Endodermal cell (in vitro differentiated cells): ENCODE data around the gene EARS2. TPM values are rescaled to one million over a fixed set of nuclear protein-coding genes. Genes with fewer than 3 reads are reported as not detected.

Experiments
- DNase-seq: peaks from one replicate; pipeline ENCODE4 v3.0.0-alpha.2; 2017
- H3K27ac ChIP-seq: 2 replicates; pipeline ENCODE4 v1.5.1; 2013; ENCODE audit warnings: mild to moderate bottlenecking, low read depth, low read length, moderate library complexity
- H3K27me3 ChIP-seq: 2 replicates; pipeline ENCODE4 v1.6.1; 2013; ENCODE audit warnings: mild to moderate bottlenecking, low read length, moderate library complexity; ENCODE audit not compliant: insufficient read depth, control insufficient read depth, poor library complexity, severe bottlenecking
- H3K36me3 ChIP-seq: 2 replicates; pipeline ENCODE4 v1.7.0; 2013; ENCODE audit warnings: mild to moderate bottlenecking, low read length, moderate library complexity; ENCODE audit not compliant: control insufficient read depth, insufficient read depth
- H3K4me1 ChIP-seq: one replicate; pipeline ENCODE4 v1.7.0; 2013; ENCODE audit warnings: low read length; ENCODE audit not compliant: control insufficient read depth, insufficient read depth
- H3K4me3 ChIP-seq: 2 replicates; pipeline ENCODE4 v1.5.1; 2013; ENCODE audit warnings: mild to moderate bottlenecking, low read length, moderate library complexity
- H3K9ac ChIP-seq: 2 replicates; pipeline ENCODE4 v1.6.1; 2013; ENCODE audit warnings: mild to moderate bottlenecking, low read length, moderate library complexity; ENCODE audit not compliant: poor library complexity, severe bottlenecking; ENCODE audit errors: extremely low read depth
- H3K9me3 ChIP-seq: 2 replicates; pipeline ENCODE4 v1.6.1; 2013; ENCODE audit warnings: mild to moderate bottlenecking, low read length, moderate library complexity; ENCODE audit not compliant: control insufficient read depth
- H3K27ac Mint-ChIP-seq: 2 replicates; pipeline ENCODE4 v1.8.0; 2020; ENCODE audit warnings: mixed read lengths
- H3K27me3 Mint-ChIP-seq: 2 replicates; pipeline ENCODE4 v1.8.0; 2021; ENCODE audit warnings: mild to moderate bottlenecking, mixed read lengths; ENCODE audit not compliant: insufficient read depth
- H3K36me3 Mint-ChIP-seq: 2 replicates; pipeline ENCODE4 v1.8.0; 2020; ENCODE audit warnings: low read depth, mixed read lengths
- H3K4me1 Mint-ChIP-seq: 2 replicates; pipeline ENCODE4 v1.8.0; 2020; ENCODE audit warnings: mixed read lengths
- H3K4me3 Mint-ChIP-seq: 2 replicates; pipeline ENCODE4 v1.8.0; 2020; ENCODE audit warnings: mild to moderate bottlenecking, moderate library complexity, mixed read lengths
- H3K9me3 Mint-ChIP-seq: 2 replicates; pipeline ENCODE4 v1.8.0; 2020; ENCODE audit warnings: mild to moderate bottlenecking, mixed read lengths
- WGBS, 2 experiments: methylation state at CpG; one replicate each; pipeline versions ENCODE4 v1.1.5 to v1.1.7; 2013; ENCODE audit warnings: missing lambda C conversion rate in 2 of 2, mixed read lengths in 1 of 2; ENCODE audit not compliant: insufficient coverage in 1 of 2, insufficient read length in 1 of 2; 5-methylcytosine and 5-hydroxymethylcytosine counted together
- total RNA-seq, 2 donors: library from RNA; stranded (reverse); fragmentation: NEBNext Ultra II Directional in 1 of 2; extraction: Animal tissue kit (Norgen Biotek cat#: 25700) in 1 of 2; gene quantifications; 2 replicates in 1 of 2; 3 replicates in 1 of 2; pipeline ENCODE4 v1.2.1, GENCODE V29; 2021
- TF ChIP-seq, protein P1 (sequence below): fragments of 200-600 bp; sonication (generic); conservative IDR thresholded peaks from 2 replicates; pipeline ENCODE4 v1.5.0; 2021; ENCODE audit warnings: antibody characterized with exemption, mild to moderate bottlenecking

Gene EARS2
- total RNA-seq, 2 donors from 2014 or later = 32.0 to 36.1 TPM

DNA sequence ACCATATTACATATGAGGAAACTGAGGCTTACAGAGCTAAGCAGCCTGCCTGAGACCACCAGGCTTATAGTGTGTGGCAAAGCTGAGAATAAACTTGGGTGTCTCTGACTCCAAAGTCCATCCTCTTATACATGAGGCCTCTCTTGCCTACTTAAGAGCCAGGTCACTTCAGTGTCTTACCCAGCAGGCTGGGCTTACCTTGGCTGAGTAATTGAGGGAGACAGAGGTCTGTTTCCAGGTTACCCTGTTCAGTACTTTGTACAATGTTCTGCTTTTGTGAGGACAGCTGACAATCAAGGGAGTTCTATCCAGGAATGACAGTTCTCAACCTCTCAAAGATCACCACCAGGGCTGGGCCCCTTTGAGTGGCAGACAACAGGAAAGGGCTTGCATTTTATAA is 24.6 kb upstream of the EARS2 start:
- Mint-ChIP-seq H3K27me3 (no peaks in the 10 kb centered on the region), H3K4me3 (no peak overlapping the region), H3K27ac (no peak overlapping the region), H3K9me3 (no peaks in the 10 kb centered on the region), H3K36me3 (peaks cover 54% of the 10 kb centered on the region), H3K4me1 (no peaks in the 10 kb centered on the region)
- H3K4me3 ChIP-seq = no peak overlapping the region
- no peak for DNase-seq
- no peaks in the 10 kb centered on the region for H3K9me3 ChIP-seq
- TF ChIP-seq, protein P1, sequence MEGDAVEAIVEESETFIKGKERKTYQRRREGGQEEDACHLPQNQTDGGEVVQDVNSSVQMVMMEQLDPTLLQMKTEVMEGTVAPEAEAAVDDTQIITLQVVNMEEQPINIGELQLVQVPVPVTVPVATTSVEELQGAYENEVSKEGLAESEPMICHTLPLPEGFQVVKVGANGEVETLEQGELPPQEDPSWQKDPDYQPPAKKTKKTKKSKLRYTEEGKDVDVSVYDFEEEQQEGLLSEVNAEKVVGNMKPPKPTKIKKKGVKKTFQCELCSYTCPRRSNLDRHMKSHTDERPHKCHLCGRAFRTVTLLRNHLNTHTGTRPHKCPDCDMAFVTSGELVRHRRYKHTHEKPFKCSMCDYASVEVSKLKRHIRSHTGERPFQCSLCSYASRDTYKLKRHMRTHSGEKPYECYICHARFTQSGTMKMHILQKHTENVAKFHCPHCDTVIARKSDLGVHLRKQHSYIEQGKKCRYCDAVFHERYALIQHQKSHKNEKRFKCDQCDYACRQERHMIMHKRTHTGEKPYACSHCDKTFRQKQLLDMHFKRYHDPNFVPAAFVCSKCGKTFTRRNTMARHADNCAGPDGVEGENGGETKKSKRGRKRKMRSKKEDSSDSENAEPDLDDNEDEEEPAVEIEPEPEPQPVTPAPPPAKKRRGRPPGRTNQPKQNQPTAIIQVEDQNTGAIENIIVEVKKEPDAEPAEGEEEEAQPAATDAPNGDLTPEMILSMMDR = no peak
- H3K27me3 ChIP-seq = no peaks in the 10 kb centered on the region
- H3K9ac ChIP-seq = no peak overlapping the region
- H3K27ac ChIP-seq = no peak overlapping the region
- H3K36me3 ChIP-seq = peaks cover 73% of the 10 kb centered on the region
- no peaks in the 10 kb centered on the region for H3K4me1 ChIP-seq

DNA sequence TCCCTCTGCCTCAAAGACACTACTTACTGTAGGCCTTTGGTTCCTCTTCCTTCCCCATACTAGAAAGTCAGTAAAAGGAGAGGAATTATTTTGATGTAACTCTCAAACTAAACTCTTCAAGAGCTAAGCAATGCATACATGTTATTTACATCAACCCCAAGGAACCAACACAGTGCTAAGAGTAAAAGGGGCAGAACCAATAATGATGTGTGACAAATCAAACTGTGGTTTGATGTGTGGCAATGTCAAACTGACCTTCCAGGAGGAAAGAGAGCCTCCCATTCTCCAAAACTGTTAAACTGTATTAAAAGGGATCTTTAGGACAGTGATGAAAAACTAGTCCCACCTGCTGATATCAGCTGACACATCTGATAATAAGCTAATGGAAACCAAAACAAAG is 23.2 kb upstream of the EARS2 start:
- H3K36me3 Mint-ChIP-seq = peaks cover 49% of the 10 kb centered on the region

DNA sequence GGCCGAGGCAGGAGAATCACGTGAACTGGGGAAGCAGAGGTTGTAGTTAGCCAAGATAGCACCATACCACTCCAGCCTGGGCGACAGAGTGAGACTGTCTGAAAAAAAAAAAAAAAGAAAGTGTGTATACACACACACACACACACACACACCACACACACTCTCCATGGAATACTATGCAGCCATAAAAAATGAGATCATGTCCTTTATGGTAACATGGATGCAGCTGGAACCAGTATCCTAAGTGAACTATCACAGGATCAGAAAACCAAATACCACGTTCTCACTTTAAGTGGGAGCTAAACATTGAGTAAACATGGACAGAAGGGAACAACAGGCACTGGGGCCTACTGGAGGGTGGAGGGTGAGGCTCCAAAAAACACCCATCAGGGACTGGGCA is 22.2 kb upstream of the EARS2 start:
- Histone ChIP-seq H3K36me3 (peaks cover 72% of the 10 kb centered on the region), H3K27ac (no peak overlapping the region), H3K9ac (no peak overlapping the region), H3K4me3 (no peak overlapping the region), H3K9me3 (no peaks in the 10 kb centered on the region), H3K27me3 (no peaks in the 10 kb centered on the region), H3K4me1 (no peaks in the 10 kb centered on the region)
- WGBS, 2 experiments = 99 to 100% methylated on average over 3 of the region's 4 CpGs
- no peak overlapping the region for H3K4me3 Mint-ChIP-seq
- TF ChIP-seq, protein P1 = no peak
- H3K9me3 Mint-ChIP-seq = no peaks in the 10 kb centered on the region
- H3K27me3 Mint-ChIP-seq = no peaks in the 10 kb centered on the region
- no peak overlapping the region for H3K27ac Mint-ChIP-seq
- DNase-seq = no peak
- peaks cover 45% of the 10 kb centered on the region for H3K36me3 Mint-ChIP-seq
- no peaks in the 10 kb centered on the region for H3K4me1 Mint-ChIP-seq

More for the DNA sequence above, 23.2 kb upstream of the EARS2 start:
- no peak for DNase-seq
- no peaks in the 10 kb centered on the region for H3K27me3 ChIP-seq
- no peak overlapping the region for H3K4me3 ChIP-seq
- no peak overlapping the region for H3K27ac Mint-ChIP-seq
- no peaks in the 10 kb centered on the region for H3K9me3 Mint-ChIP-seq
- TF ChIP-seq, protein P1 = no peak
- no peaks in the 10 kb centered on the region for H3K4me1 ChIP-seq
- H3K27ac ChIP-seq = no peak overlapping the region
- no peak overlapping the region for H3K4me3 Mint-ChIP-seq
- H3K27me3 Mint-ChIP-seq = no peaks in the 10 kb centered on the region
- H3K9ac ChIP-seq = no peak overlapping the region
- H3K36me3 ChIP-seq = peaks cover 73% of the 10 kb centered on the region
- no peaks in the 10 kb centered on the region for H3K4me1 Mint-ChIP-seq
- no peaks in the 10 kb centered on the region for H3K9me3 ChIP-seq
